Measurements from ENCODE around the gene CCR7. TPM values are rescaled to one million over a fixed set of nuclear protein-coding genes. Genes with fewer than 3 reads are reported as not detected.
A peak's percentile ranks its signal among the peaks of the same experiment; 100 is the strongest.

Gene CCR7
- total RNA-seq, 4 donors from 2014 or later: 0.14 to 5.4 (median 4.9) TPM; not detected in 1

DNA sequence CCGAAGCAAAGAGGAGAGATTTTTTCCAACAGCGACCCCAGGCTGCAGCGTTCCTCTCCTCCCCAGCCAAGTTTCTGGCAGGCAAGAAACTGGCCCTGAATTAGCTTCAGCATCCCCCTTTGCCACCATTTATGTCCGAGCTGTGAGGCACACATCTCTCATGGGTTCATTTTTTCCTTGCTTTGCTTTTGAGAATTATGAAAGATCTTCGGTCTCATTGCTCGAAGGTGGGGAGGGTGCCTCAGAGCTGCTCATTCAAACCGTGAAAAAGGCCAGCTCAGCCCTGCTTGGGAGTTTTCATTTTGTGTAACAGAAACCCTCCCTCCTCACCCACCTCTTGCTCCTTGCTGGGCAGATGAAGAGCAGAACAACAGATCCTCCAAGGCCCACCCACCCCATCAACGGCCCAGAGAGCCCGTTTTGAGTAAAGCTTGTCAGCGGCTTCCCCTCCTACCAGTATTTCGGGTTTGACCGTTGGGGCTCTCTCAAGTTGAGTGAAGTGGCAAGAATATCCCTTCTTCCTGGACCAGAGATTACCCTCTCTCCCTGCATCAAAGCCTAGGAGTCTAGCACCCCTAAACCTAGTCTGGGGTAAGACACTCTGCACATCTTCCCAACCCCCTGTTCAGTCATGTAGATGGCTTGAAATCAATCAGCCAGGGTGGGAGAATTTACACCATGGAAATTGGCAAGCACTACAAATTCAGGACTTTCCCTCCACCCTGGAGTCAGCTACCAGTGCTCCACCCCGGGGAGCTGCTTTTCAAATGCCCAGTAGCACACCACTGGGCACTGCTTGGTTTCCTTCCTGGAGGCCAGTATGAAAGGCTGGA, 1.8 kb downstream of the CCR7 start:
- no peaks in the 10 kb centered on the region for H3K27me3 ChIP-seq
- 64 to 67% methylated on average over 6 to 13 of the region's 13 CpGs for WGBS, 2 donors (ENCODE audit: low coverage in 1 of 2)
- peaks cover 6 to 10% (median 9%) of the 10 kb centered on the region in 4 donors for H3K4me1 ChIP-seq
- no peak for DNase-seq
- no peak overlapping the region for H3K27ac ChIP-seq
- peak overlapping the region in 1 of 4 donors; percentile 7 for H3K4me3 ChIP-seq
- intact Hi-C loops (cut with DNase I; ENCODE audit: low total_unique reads) (loop anchor here (2.0 kb wide), 1 partner anchor 165 kb away; no protein-coding TSS in a partner anchor), in situ Hi-C loops (cut with MboI; ENCODE audit: low pct_ligation_motif_present in 1 of 4, low pct_unique_long_range_greater_than_20kb in 1 of 4, low sequenced_read_pairs in 3 of 4) (no loop called here)
- no peaks in the 10 kb centered on the region for H3K9me3 ChIP-seq
- TF ChIP-seq POLR2A (IDR thresholded peaks at IDR 0.05): no peak
- TF ChIP-seq, protein P1, sequence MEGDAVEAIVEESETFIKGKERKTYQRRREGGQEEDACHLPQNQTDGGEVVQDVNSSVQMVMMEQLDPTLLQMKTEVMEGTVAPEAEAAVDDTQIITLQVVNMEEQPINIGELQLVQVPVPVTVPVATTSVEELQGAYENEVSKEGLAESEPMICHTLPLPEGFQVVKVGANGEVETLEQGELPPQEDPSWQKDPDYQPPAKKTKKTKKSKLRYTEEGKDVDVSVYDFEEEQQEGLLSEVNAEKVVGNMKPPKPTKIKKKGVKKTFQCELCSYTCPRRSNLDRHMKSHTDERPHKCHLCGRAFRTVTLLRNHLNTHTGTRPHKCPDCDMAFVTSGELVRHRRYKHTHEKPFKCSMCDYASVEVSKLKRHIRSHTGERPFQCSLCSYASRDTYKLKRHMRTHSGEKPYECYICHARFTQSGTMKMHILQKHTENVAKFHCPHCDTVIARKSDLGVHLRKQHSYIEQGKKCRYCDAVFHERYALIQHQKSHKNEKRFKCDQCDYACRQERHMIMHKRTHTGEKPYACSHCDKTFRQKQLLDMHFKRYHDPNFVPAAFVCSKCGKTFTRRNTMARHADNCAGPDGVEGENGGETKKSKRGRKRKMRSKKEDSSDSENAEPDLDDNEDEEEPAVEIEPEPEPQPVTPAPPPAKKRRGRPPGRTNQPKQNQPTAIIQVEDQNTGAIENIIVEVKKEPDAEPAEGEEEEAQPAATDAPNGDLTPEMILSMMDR (IDR thresholded peaks at IDR 0.05): no peak
- no peaks in the 10 kb centered on the region for H3K36me3 ChIP-seq

DNA sequence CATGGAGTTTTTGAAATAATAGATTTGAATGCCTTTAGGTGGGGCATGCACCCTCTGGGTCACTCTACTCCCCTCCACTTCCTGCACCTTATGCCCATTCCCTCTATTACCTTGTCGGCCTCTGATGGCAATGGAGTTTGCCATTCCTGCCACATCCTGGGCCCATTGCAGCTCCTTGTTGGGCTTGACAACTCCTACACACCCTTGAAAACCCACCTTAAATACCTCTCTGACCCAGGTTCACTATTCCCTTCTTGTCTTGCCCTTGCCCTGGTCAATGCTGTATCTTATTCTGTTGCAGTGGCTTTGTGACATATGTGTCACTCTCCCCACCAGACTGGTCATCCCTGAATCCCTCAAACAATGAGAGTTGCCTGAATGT, 2.4 kb downstream of the CCR7 start:
- Histone ChIP-seq H3K9me3 (no peaks in the 10 kb centered on the region), H3K36me3 (no peaks in the 10 kb centered on the region), H3K27ac (no peak overlapping the region), H3K4me1 (peaks cover 6 to 14% (median 9%) of the 10 kb centered on the region in 4 donors), H3K4me3 (no peak overlapping the region), H3K27me3 (no peaks in the 10 kb centered on the region)
- TF ChIP-seq POLR2AphosphoS5 (IDR thresholded peaks at IDR 0.05) (no peak), EP300 (IDR thresholded peaks at IDR 0.05; ENCODE audit: low read depth) (no peak), POLR2A (IDR thresholded peaks at IDR 0.05) (no peak)
- TF ChIP-seq, protein P1 (IDR thresholded peaks at IDR 0.05): no peak
- 79% methylated on average over 1 of the region's 1 CpG; no CpG with 5 or more reads in 1 of the 2 donors for WGBS, 2 donors (ENCODE audit: low coverage in 1 of 2)
- intact Hi-C loops (cut with DNase I; ENCODE audit: low total_unique reads) (loop anchor here (2.0 kb wide), 1 partner anchor 164 kb away; no protein-coding TSS in a partner anchor), in situ Hi-C loops (cut with MboI; ENCODE audit: low pct_ligation_motif_present in 1 of 4, low pct_unique_long_range_greater_than_20kb in 1 of 4, low sequenced_read_pairs in 3 of 4) (no loop called here)
- DNase-seq: no peak

DNA sequence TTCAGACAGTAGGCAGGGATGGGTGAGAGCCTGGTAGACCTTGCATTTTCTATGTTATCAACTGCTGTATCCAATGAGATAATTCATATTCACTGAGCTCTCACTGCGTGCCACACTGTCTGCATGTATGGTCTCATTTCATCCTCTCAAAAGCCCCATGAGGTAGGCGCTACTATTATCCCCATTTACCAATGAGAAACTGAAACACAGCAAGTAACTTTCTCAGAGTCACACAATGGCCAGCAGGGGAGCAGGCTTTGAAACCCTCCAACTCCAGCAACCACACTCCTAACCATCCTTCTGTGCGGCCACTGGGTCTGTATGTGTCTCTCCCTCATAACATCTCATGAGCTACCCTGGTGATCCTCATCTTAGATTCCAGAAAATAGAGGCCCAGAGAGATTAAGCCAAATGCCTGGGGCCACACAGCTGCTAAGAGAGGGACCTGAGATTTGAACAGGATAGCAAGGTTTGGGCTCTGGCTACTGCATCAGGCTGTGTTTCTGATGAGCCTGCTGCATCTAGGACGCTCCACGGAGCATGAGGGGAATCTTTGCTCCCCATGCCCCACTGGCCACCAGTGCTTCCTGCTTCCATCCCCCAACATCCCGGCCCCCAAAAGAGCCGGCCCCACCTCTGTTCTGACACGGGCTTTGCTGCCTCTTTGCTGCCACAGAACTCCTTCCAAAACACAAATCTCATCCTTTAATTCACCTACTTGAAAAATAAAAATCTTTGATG, 3.2 kb downstream of the CCR7 start:
- 54 to 70% methylated on average over 2 to 8 of the region's 8 CpGs for WGBS, 2 donors (ENCODE audit: low coverage in 1 of 2)
- peaks cover 6 to 22% (median 9%) of the 10 kb centered on the region in 4 donors for H3K4me1 ChIP-seq
- H3K9me3 ChIP-seq: no peaks in the 10 kb centered on the region
- in situ Hi-C loops (cut with MboI; ENCODE audit: low pct_ligation_motif_present in 1 of 4, low pct_unique_long_range_greater_than_20kb in 1 of 4, low sequenced_read_pairs in 3 of 4) (no loop called here), intact Hi-C loops (cut with DNase I; ENCODE audit: low total_unique reads) (loop anchor here (2.0 kb wide), 2 partner anchors 163 to 203 kb away; no protein-coding TSS in a partner anchor)
- H3K4me3 ChIP-seq: no peak overlapping the region
- no peak for DNase-seq
- no peak overlapping the region for H3K27ac ChIP-seq
- H3K27me3 ChIP-seq: no peaks in the 10 kb centered on the region
- TF ChIP-seq, protein P1 (IDR thresholded peaks at IDR 0.05): peak in 1 of 5 experiments; percentile 17
- no peak for TF ChIP-seq POLR2AphosphoS5 (IDR thresholded peaks at IDR 0.05)
- no peaks in the 10 kb centered on the region for H3K36me3 ChIP-seq

DNA sequence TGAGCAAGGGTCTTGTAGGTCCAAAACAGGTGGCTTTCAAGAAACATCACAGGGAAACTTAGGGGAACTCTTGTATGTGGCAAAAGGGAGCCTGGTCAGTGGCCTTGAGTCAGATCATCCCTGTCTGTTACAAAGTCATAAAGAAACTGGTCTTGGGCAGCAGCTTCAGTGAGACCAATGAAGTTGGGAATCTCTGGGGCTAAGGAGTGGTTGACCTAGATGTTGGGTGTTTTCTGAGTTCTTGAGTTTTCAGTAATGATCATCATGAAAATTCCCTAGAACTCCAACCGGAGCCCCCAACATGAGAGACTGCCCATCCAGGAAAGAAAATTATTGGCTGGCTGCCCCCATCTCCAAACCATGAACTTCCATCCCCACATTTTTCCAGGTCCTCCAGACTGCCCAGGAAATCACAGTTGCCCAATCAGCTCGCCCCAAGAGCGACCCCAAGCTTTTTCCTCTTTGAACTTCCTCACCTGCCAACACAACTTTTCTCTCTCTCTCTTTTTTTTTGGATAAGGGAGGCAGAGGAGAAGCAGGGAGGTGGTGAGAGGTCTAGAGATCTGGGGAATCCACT, 3.9 kb downstream of the CCR7 start:
- H3K4me1 ChIP-seq: peaks cover 6 to 23% (median 9%) of the 10 kb centered on the region in 4 donors
- no peaks in the 10 kb centered on the region for H3K36me3 ChIP-seq
- intact Hi-C loops (cut with DNase I; ENCODE audit: low total_unique reads) (loop anchor here (2.0 kb wide), 1 partner anchor 203 kb away; no protein-coding TSS in a partner anchor), in situ Hi-C loops (cut with MboI; ENCODE audit: low pct_ligation_motif_present in 1 of 4, low pct_unique_long_range_greater_than_20kb in 1 of 4, low sequenced_read_pairs in 3 of 4) (no loop called here)
- H3K4me3 ChIP-seq: no peak overlapping the region
- DNase-seq: no peak
- WGBS, 2 donors (ENCODE audit: low coverage in 1 of 2): 73% methylated on average over 3 of the region's 3 CpGs; no CpG with 5 or more reads in 1 of the 2 donors
- H3K27me3 ChIP-seq: no peaks in the 10 kb centered on the region
- H3K9me3 ChIP-seq: no peaks in the 10 kb centered on the region
- H3K27ac ChIP-seq: peak overlapping the region in 1 of 4 donors; percentile 56
- TF ChIP-seq EP300 (IDR thresholded peaks at IDR 0.05; ENCODE audit: low read depth) (no peak), POLR2A (IDR thresholded peaks at IDR 0.05) (no peak)
- TF ChIP-seq, protein P1 (IDR thresholded peaks at IDR 0.05): no peak
